K562 (cell line): Measurements from ENCODE around the gene NTSR1. TPM values are rescaled to one million over a fixed set of nuclear protein-coding genes. Genes with fewer than 3 reads are reported as not detected.

ENCODE experiments used
- ARID4B ChIP-seq: sonication (generic); formaldehyde crosslinking; IDR thresholded peaks from 2 replicates; pipeline ENCODE4 v1.8.0; 2022; ENCODE audit warnings: mild to moderate bottlenecking, missing genetic modification reagents
- ATF1 ChIP-seq, 2 experiments: fragments of 450-650 bp in 1 of 2; IDR thresholded peaks; 2 replicates each; pipeline ENCODE4 v1.6.1; 2016; ENCODE audit warnings: missing compliant biosample characterization in 1 of 2, missing genetic modification characterization in 1 of 2
- CREB5 ChIP-seq: fragments of 250-450 bp; sonication (Bioruptor Pico); IDR thresholded peaks from 2 replicates; pipeline ENCODE4 v1.5.0; 2020; ENCODE audit warnings: mild to moderate bottlenecking
- ETS1 ChIP-seq: conservative IDR thresholded peaks from 2 replicates; pipeline ENCODE4 v1.6.1; 2011; ENCODE audit warnings: low read depth, mild to moderate bottlenecking, low read length; ENCODE audit not compliant: control insufficient read depth
- EZH2 ChIP-seq: IDR thresholded peaks from 2 replicates; pipeline ENCODE4 v1.6.1; 2012; ENCODE audit warnings: low read depth, mild to moderate bottlenecking, inconsistent platforms, low read length, borderline replicate concordance
- GATAD2B ChIP-seq: fragments of 450-650 bp; IDR thresholded peaks from 2 replicates; pipeline ENCODE4 v1.6.1; 2017; ENCODE audit warnings: mild to moderate bottlenecking, borderline replicate concordance
- MIER1 ChIP-seq: fragments of 450-650 bp; IDR thresholded peaks from 2 replicates; pipeline ENCODE4 v1.6.1; 2016; ENCODE audit warnings: antibody characterized with exemption, mild to moderate bottlenecking, low read depth
- SETDB1 ChIP-seq: IDR thresholded peaks from one replicate; pipeline ENCODE4 v1.6.1; 2012; ENCODE audit warnings: low read length, control low read depth, inconsistent platforms
- SMARCC2 ChIP-seq: fragments of 450-650 bp; IDR thresholded peaks from 2 replicates; pipeline ENCODE4 v1.6.1; 2017; ENCODE audit warnings: antibody characterized with exemption, moderate library complexity, mild to moderate bottlenecking, low read depth
- SOX6 ChIP-seq: fragments of 450-650 bp; IDR thresholded peaks from 2 replicates; pipeline ENCODE4 v1.6.1; 2014; ENCODE audit warnings: mild to moderate bottlenecking
- SRSF7 ChIP-seq: fragments of 200-400 bp; formaldehyde crosslinking; optimal IDR thresholded peaks from 2 replicates; pipeline ENCODE3; 2017; ENCODE audit warnings: mild to moderate bottlenecking, low read depth, low read length
- THRA ChIP-seq: fragments of 450-650 bp; IDR thresholded peaks from 2 replicates; pipeline ENCODE4 v1.6.1; 2017; ENCODE audit warnings: mild to moderate bottlenecking, moderate library complexity
- UBTF ChIP-seq, 2 experiments: IDR thresholded peaks; 2 replicates each; pipeline ENCODE4 v1.6.1; 2012; ENCODE audit warnings: improper control_type of control experiment in 2 of 2, low read depth in 2 of 2, low read length in 2 of 2, borderline replicate concordance in 1 of 2
- ZNF23 ChIP-seq: fragments of 250-450 bp; sonication (Bioruptor Pico); IDR thresholded peaks from 2 replicates; pipeline ENCODE4 v1.4.0; 2020; ENCODE audit warnings: mild to moderate bottlenecking
- ZNF282 ChIP-seq: sonication (generic); formaldehyde crosslinking; IDR thresholded peaks from 2 replicates; pipeline ENCODE4 v1.8.1; 2023; ENCODE audit warnings: missing genetic modification reagents
- ZNF551 ChIP-seq: fragments of 250-450 bp; sonication (Bioruptor Pico); IDR thresholded peaks from 2 replicates; pipeline ENCODE4 v1.5.0; 2021; ENCODE audit warnings: mild to moderate bottlenecking, moderate library complexity
- polyA plus RNA-seq, 8 experiments: library from polyadenylated mRNA; depleted of rRNA in 4 of 8; stranded (reverse) in 5 of 8; unstranded in 3 of 8; fragments of >200 nt; fragmentation: Nextera tagmentation in 2 of 8; fragmentation: Illumina TruSeq in 1 of 8; extraction: Ambion mirVana in 2 of 8; extraction: Trizol in 1 of 8; gene quantifications; 2 replicates each; pipeline versions ENCODE4 v1.2.1 to v1.2.3, GENCODE V29; 2011 to 2014; ENCODE audit warnings: inconsistent platforms in 1 of 8, missing spikeins in 1 of 8
- total RNA-seq, 7 experiments: library from RNA; depleted of rRNA in 6 of 7; stranded (reverse); fragments of >200 nt in 6 of 7; fragmentation: Illumina TruSeq in 2 of 7; extraction: Trizol in 2 of 7; gene quantifications; 2 replicates each; pipeline versions ENCODE4 v1.2.1 to v1.2.3, GENCODE V29; 2011 to 2021; ENCODE audit warnings: low replicate concordance in 1 of 7

The NTSR1 gene
- total and polyA plus RNA-seq, 9 of the 15 experiments (the other 6 are each of a cell fraction or from before 2014, with no cell fraction given) = 0.04 to 0.40 (median 0.13) TPM; not detected in 3

GRCh38 chr20:62795023-62795761 lies 86.6 kb downstream of the NTSR1 start (continued):
- TF ChIP-seq UBTF (IDR thresholded peaks at IDR 0.05; ENCODE audit: borderline replicate concordance in 1 of 2, low read depth in 2 of 2, low read length in 2 of 2) (peak; percentile 52 to 80; a peak in 1 of 4 replicates), EZH2 (no peak), CREB5 (no peak), ZNF23 (CRISPR knock-in tag) (no peak), ATF1 (CRISPR knock-in tag; IDR thresholded peaks at IDR 0.05) (no peak), ATF1 (tag; IDR thresholded peaks at IDR 0.05) (no peak), SRSF7 (no peak), ZNF551 (CRISPR knock-in tag) (no peak), SETDB1 (no peak), MIER1 (0 out of 2 replicates have a peak, but pooled peaks have one; percentile 69), THRA (no peak), SOX6 (no peak), ZNF282 (CRISPR knock-in tag) (0 out of 2 replicates have a peak, but pooled peaks have one; percentile 74), GATAD2B (peak; percentile 56; the same call in 1 of the 2 replicates), SMARCC2 (no peak), ETS1 (0 out of 2 replicates have a peak, but pooled peaks have one; percentile 29), ARID4B (no peak; the same call in 1 of the 2 replicates)
